ENCODE measurements around the gene CHSY3.

CHSY3 gene

GRCh38 chr5:129951039-129951438 is 46.8 kb downstream of the CHSY3 start:
- DNase-seq, result no peak

- no peak for DNase-seq
Measured at GRCh38 chr5:129958581-129958980, 54.3 kb downstream of the CHSY3 start.

GRCh38 chr5:129960831-129961230 is 56.6 kb downstream of the CHSY3 start:
- DNase-seq, result no peak

GRCh38 chr5:129962506-129962905 is 58.2 kb downstream of the CHSY3 start:
- no peak for DNase-seq

- no peak for DNase-seq
Measured at GRCh38 chr5:129963359-129963758, 59.1 kb downstream of the CHSY3 start.

GRCh38 chr5:129966071-129966470 is 61.8 kb downstream of the CHSY3 start:
- no peak for DNase-seq

GRCh38 chr5:129971714-129972113 is 67.4 kb downstream of the CHSY3 start:
- no peak for DNase-seq

GRCh38 chr5:129972465-129973141 is 68.3 kb downstream of the CHSY3 start:
- no peak for DNase-seq

- DNase-seq, result no peak
Measured at GRCh38 chr5:129973716-129974426, 69.6 kb downstream of the CHSY3 start.

- DNase-seq, result no peak
Measured at GRCh38 chr5:129977810-129978209, 73.5 kb downstream of the CHSY3 start.

GRCh38 chr5:129978270-129978669 is 74.0 kb downstream of the CHSY3 start:
- no peak for DNase-seq

GRCh38 chr5:129988453-129988852 is 84.2 kb downstream of the CHSY3 start:
- no peak for DNase-seq

GRCh38 chr5:129991780-129992179 is 87.5 kb downstream of the CHSY3 start:
- no peak for DNase-seq

- DNase-seq, result no peak
Measured at GRCh38 chr5:129996896-129997295, 92.6 kb downstream of the CHSY3 start.

- no peak for DNase-seq
Measured at GRCh38 chr5:130000460-130000859, 96.2 kb downstream of the CHSY3 start.

- no peak for DNase-seq
Measured at GRCh38 chr5:130002183-130002582, 97.9 kb downstream of the CHSY3 start.

- no peak for DNase-seq
Measured at GRCh38 chr5:130002876-130003275, 98.6 kb downstream of the CHSY3 start.

- no peak for DNase-seq
Measured at GRCh38 chr5:130011986-130012385, 107.7 kb downstream of the CHSY3 start.

GRCh38 chr5:130017173-130017572 is 112.9 kb downstream of the CHSY3 start:
- no peak for DNase-seq

GRCh38 chr5:130018641-130019040 is 114.4 kb downstream of the CHSY3 start:
- DNase-seq, result no peak

- DNase-seq, result no peak
Measured at GRCh38 chr5:130021000-130021399, 116.7 kb downstream of the CHSY3 start.

- DNase-seq, result no peak
Measured at GRCh38 chr5:130021876-130022275, 117.6 kb downstream of the CHSY3 start.

- no peak for DNase-seq
Measured at GRCh38 chr5:130023604-130024003, 119.3 kb downstream of the CHSY3 start.

GRCh38 chr5:130024006-130024405 is 119.7 kb downstream of the CHSY3 start:
- DNase-seq, result no peak

- DNase-seq, result no peak
Measured at GRCh38 chr5:130025511-130025910, 121.2 kb downstream of the CHSY3 start.
